GM23248 (cell line): ENCODE data around the gene ZNF621. TPM values are rescaled to one million over a fixed set of nuclear protein-coding genes. Genes with fewer than 3 reads are reported as not detected.
A peak's percentile ranks its signal among the peaks of the same experiment; 100 is the strongest.

Experiments used
- DNase-seq: peaks from one replicate; pipeline ENCODE4 v3.0.0-alpha.2; 2015
- H2AFZ ChIP-seq: fragments of 200-600 bp; sonication (generic); 2 replicates; pipeline ENCODE4 v1.6.1; 2016; ENCODE audit warnings: antibody characterized with exemption
- H3F3A ChIP-seq: fragments of 200-600 bp; sonication (generic); 2 replicates; pipeline ENCODE4 v1.6.1; 2016; ENCODE audit warnings: mild to moderate bottlenecking, antibody characterized with exemption, mixed run types; ENCODE audit not compliant: insufficient read depth
- H3K27ac ChIP-seq: fragments of 200-600 bp; sonication (generic); 2 replicates; pipeline ENCODE4 v1.5.1; 2016; ENCODE audit warnings: mild to moderate bottlenecking
- H3K27me3 ChIP-seq: fragments of 200-600 bp; sonication (generic); replicated peaks from 2 replicates; pipeline ENCODE4 v1.6.1; 2016; ENCODE audit warnings: mild to moderate bottlenecking; ENCODE audit not compliant: insufficient read depth
- H3K36me3 ChIP-seq: fragments of 200-600 bp; sonication (generic); 2 replicates; pipeline ENCODE4 v1.6.1; 2016; ENCODE audit warnings: low read depth, mild to moderate bottlenecking
- H3K4me1 ChIP-seq: fragments of 200-600 bp; sonication (generic); 2 replicates; pipeline ENCODE4 v1.6.1; 2016; ENCODE audit warnings: mild to moderate bottlenecking; ENCODE audit not compliant: insufficient read depth
- H3K4me2 ChIP-seq: fragments of 200-600 bp; sonication (generic); one replicate; pipeline ENCODE4 v1.6.1; 2016; ENCODE audit warnings: mild to moderate bottlenecking; ENCODE audit not compliant: unreplicated experiment
- H3K4me3 ChIP-seq: fragments of 200-600 bp; sonication (generic); 2 replicates; pipeline ENCODE4 v1.5.1; 2016; ENCODE audit warnings: mild to moderate bottlenecking
- H3K79me2 ChIP-seq: fragments of 200-600 bp; sonication (generic); 2 replicates; pipeline ENCODE4 v1.6.1; 2016; ENCODE audit warnings: mild to moderate bottlenecking; ENCODE audit not compliant: insufficient read depth
- H3K9ac ChIP-seq: fragments of 200-600 bp; sonication (generic); 2 replicates; pipeline ENCODE4 v1.6.1; 2016; ENCODE audit warnings: mild to moderate bottlenecking
- H3K9me2 ChIP-seq: fragments of 200-600 bp; sonication (generic); 2 replicates; pipeline ENCODE4 v1.6.1; 2016; ENCODE audit warnings: mixed run types, mild to moderate bottlenecking, moderate library complexity; ENCODE audit not compliant: insufficient read depth
- H3K9me3 ChIP-seq: fragments of 200-600 bp; sonication (generic); one replicate; pipeline ENCODE4 v1.6.1; 2017; ENCODE audit warnings: low read depth
- H4K20me1 ChIP-seq: fragments of 200-600 bp; sonication (generic); 2 replicates; pipeline ENCODE4 v1.6.0; 2016; ENCODE audit not compliant: insufficient read depth
- EZH2 ChIP-seq: fragments of 200-600 bp; sonication (generic); IDR thresholded peaks from 2 replicates; pipeline ENCODE4 v1.6.1; 2018; ENCODE audit warnings: antibody characterized with exemption, mild to moderate bottlenecking; ENCODE audit not compliant: insufficient read depth, poor library complexity, severe bottlenecking
- EZH2phosphoT487 ChIP-seq: fragments of 200-600 bp; sonication (generic); IDR thresholded peaks from 2 replicates; pipeline ENCODE4 v1.6.1; 2018; ENCODE audit warnings: antibody characterized with exemption, moderate library complexity, mild to moderate bottlenecking, low read depth; ENCODE audit not compliant: insufficient read depth
- WGBS, 2 experiments: methylation state at CpG; one replicate each; pipeline ENCODE4 v1.1.6; 2015 to 2017; ENCODE audit warnings: low lambda C conversion rate in 2 of 2, low coverage in 1 of 2; ENCODE audit errors: missing lambda C conversion rate in 2 of 2; 5-methylcytosine and 5-hydroxymethylcytosine counted together
- in situ Hi-C: fragments of 300-500 bp; cut with MboI; formaldehyde crosslinking; loops from 2 replicates; pipeline ENCODE4 v1.15.0; 2020
- polyA plus RNA-seq: library from polyadenylated mRNA; unstranded; fragments of >200 nt; fragmentation: Nextera tagmentation; extraction: Ambion mirVana; gene quantifications from 2 replicates; pipeline ENCODE4 v1.2.1, GENCODE V29; 2016
- total RNA-seq: library from RNA; depleted of rRNA; stranded (reverse); fragments of >200 nt; shearing (Covaris generic); gene quantifications from 2 replicates; pipeline ENCODE4 v1.2.3, GENCODE V29; 2014

The ZNF621 gene
- total and polyA plus RNA-seq, 2 experiments from 2014 or later, result 7.9 to 13.4 TPM

DNA sequence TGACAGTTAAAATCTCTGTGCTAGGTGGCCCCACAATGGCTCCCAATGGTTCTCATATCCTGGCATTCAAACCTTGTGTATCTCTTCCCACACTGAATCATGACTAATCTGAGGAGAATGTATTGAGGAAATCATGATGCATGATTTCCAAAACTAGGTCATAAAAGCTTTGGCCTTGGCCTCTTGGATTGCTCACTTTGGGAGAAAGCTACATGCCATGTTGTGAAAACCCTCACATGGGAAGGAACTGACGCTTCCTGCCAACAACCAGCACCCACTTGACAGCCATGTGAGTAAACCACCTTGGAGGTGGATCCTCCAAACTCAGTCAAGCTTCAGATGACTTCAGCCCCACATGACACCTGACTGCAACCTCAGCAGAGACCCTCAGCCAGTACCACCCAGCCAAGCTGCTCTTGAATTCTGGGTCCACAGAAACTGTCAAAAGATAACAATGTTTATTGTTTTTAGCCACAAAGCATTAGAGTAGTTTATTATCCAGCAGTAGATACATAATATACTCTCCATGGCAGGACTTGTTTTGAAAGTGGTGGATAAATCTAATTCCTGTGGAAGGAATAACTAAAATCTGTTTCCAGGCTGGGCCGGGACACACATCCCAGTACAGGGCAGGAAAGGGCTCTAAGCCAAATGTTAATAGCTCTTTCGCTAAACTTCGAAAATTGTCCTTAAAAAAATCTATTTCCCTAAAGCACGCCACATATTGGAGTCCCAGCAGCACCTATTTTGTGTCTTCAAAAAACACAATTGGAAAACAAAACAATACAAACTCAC lies 19.9 kb upstream of the ZNF621 start:
- Histone ChIP-seq H3K9me3 (no peaks in the 10 kb centered on the region), H2AFZ (peak overlapping the region; percentile 81; the same call in 1 of the 2 replicates), H3K4me2 (peak overlapping the region; percentile 83), H4K20me1 (no peaks in the 10 kb centered on the region), H3K9ac (peak overlapping the region; percentile 63), H3K4me3 (peak overlapping the region; percentile 69), H3K27me3 (no peaks in the 10 kb centered on the region), H3K79me2 (no peaks in the 10 kb centered on the region), H3K4me1 (peaks cover 16% of the 10 kb centered on the region), H3K27ac (peak overlapping the region; percentile 82), H3F3A (peaks cover 13% of the 10 kb centered on the region), H3K9me2 (no peaks in the 10 kb centered on the region), H3K36me3 (no peaks in the 10 kb centered on the region)
- WGBS, 2 experiments, result 39 to 46% methylated on average over 5 of the region's 5 CpGs
- peak; percentile 98 for DNase-seq
- TF ChIP-seq EZH2 (no peak), EZH2phosphoT487 (no peak)
- in situ Hi-C loops, result no loop called here

GRCh38 chr3:40505599-40506462 lies 18.9 kb upstream of the ZNF621 start, which contains the start of gene ZNF620:
Gene ZNF620, plus strand, starts transcription at chr3:40506039. Its CDS starts 314 bp downstream, at chr3:40506353.
- H3K36me3 ChIP-seq, result no peaks in the 10 kb centered on the region
- peak within 1 kb of the TSS; percentile 83 for H3K4me2 ChIP-seq
- no peaks in the 10 kb centered on the region for H3K79me2 ChIP-seq
- peak within 1 kb of the TSS; percentile 69 for H3K4me3 ChIP-seq
- no peaks in the 10 kb centered on the region for H3K9me2 ChIP-seq
- H4K20me1 ChIP-seq, result no peaks in the 10 kb centered on the region
- no peaks in the 10 kb centered on the region for H3K27me3 ChIP-seq
- H3F3A ChIP-seq, result peaks cover 13% of the 10 kb centered on the region
- H3K9ac ChIP-seq, result peak within 1 kb of the TSS; percentile 63
- TF ChIP-seq EZH2phosphoT487 (no peak), EZH2 (no peak)
- in situ Hi-C loops, result no loop called here
- H2AFZ ChIP-seq, result peak within 1 kb of the TSS; percentile 81
- H3K9me3 ChIP-seq, result no peaks in the 10 kb centered on the region
- peak; percentile 50 for DNase-seq
- H3K27ac ChIP-seq, result peak within 1 kb of the TSS; percentile 82
- H3K4me1 ChIP-seq, result peaks cover 16% of the 10 kb centered on the region
- 4 to 6% methylated on average over 37 to 44 of the region's 44 CpGs for WGBS, 2 experiments

DNA sequence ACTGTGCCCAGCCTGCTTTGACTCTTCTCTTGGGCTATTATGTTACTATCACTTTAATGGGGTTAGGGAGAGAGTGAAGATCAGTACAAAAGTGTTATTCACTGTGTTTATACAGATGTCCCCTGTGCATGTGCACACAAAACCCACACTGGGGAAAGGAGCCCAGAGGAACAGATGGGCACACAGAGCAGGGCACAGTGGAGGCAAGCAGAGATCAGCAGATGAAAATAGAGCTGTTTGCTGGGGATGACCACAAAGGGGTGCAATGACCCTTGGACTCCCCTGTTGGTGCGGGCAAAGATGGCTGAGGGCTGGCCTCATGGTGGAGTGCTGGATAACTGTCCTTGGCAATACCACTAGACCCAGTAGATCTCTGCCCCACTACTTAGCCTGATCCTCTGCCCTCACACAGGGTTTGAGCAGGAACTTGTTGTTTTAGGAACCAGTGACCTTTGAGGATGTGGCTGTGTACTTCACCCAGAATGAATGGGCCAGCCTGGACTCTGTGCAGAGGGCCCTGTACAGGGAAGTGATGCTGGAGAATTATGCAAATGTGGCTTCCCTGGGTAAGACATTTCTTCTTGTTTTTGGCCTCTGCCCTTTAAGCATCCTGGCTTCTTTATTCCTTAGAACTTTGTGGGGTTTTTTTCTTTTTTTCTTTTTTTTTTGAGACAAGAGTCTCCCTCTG lies 13.6 kb upstream of the ZNF621 start:
- Histone ChIP-seq H3K9ac (no peak overlapping the region), H3K4me2 (no peak overlapping the region), H3K9me2 (no peaks in the 10 kb centered on the region), H3F3A (peaks cover 6% of the 10 kb centered on the region), H3K79me2 (no peaks in the 10 kb centered on the region), H3K27me3 (no peaks in the 10 kb centered on the region), H3K4me1 (peaks cover 5% of the 10 kb centered on the region), H2AFZ (no peak overlapping the region), H4K20me1 (no peaks in the 10 kb centered on the region), H3K4me3 (no peak overlapping the region), H3K27ac (no peak overlapping the region), H3K9me3 (no peaks in the 10 kb centered on the region), H3K36me3 (no peaks in the 10 kb centered on the region)
- WGBS, 2 experiments, result 95 to 100% methylated on average over 1 of the region's 1 CpG
- TF ChIP-seq EZH2 (no peak), EZH2phosphoT487 (no peak)
- DNase-seq, result no peak
- in situ Hi-C loops, result no loop called here

DNA sequence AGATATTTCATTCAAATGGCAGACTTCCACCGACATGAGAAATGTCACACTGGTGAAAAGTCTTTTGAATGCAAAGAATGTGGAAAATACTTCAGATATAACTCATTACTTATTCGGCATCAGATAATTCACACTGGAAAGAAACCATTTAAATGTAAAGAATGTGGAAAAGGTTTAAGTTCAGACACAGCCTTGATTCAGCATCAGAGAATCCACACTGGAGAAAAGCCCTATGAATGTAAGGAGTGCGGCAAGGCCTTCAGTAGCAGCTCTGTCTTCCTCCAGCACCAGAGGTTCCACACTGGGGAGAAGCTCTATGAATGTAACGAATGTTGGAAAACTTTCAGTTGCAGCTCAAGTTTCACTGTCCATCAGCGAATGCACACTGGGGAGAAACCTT lies 8.6 kb upstream of the ZNF621 start:
- no peaks in the 10 kb centered on the region for H3K79me2 ChIP-seq
- no peaks in the 10 kb centered on the region for H3K9me3 ChIP-seq
- no peaks in the 10 kb centered on the region for H3K9me2 ChIP-seq
- no peaks in the 10 kb centered on the region for H3K27me3 ChIP-seq
- 66 to 67% methylated on average over 5 of the region's 5 CpGs for whole genome bisulfite sequencing, 2 experiments
- H3K27ac ChIP-seq, result no peak overlapping the region
- H3K4me1 ChIP-seq, result peaks cover 9% of the 10 kb centered on the region
- no peaks in the 10 kb centered on the region for H4K20me1 ChIP-seq
- no peak overlapping the region for H3K4me3 ChIP-seq
- no peak overlapping the region for H3K9ac ChIP-seq
- no peaks in the 10 kb centered on the region for H3K36me3 ChIP-seq
- DNase-seq, result peak; percentile 13
- in situ Hi-C loops, result no loop called here
- TF ChIP-seq EZH2, result no peak
- TF ChIP-seq EZH2phosphoT487, result no peak
- H3F3A ChIP-seq, result peaks cover 10% of the 10 kb centered on the region
- H3K4me2 ChIP-seq, result no peak overlapping the region
- H2AFZ ChIP-seq, result peak overlapping the region; percentile 59; the same call in 1 of the 2 replicates
